Glomerular visceral epithelial cell (primary cell): ENCODE data around the gene IL1A.

Experiments
- DNase-seq: peaks from one replicate; pipeline ENCODE4 v3.0.0-alpha.2; 2016; ENCODE audit errors: extremely low spot score

Gene IL1A

GRCh38 chr2:112792419-112792818, 8.1 kb upstream of the IL1A start:
- no peak for DNase-seq

- DNase-seq = no peak
Observed at GRCh38 chr2:112791693-112792230, 7.5 kb upstream of the IL1A start.

- no peak for DNase-seq
Observed at GRCh38 chr2:112791019-112791418, 6.7 kb upstream of the IL1A start.

GRCh38 chr2:112790305-112790704, 6.0 kb upstream of the IL1A start:
- DNase-seq = no peak

- DNase-seq = no peak
Observed at GRCh38 chr2:112789186-112789585, 4.9 kb upstream of the IL1A start.

GRCh38 chr2:112788653-112789052, 4.4 kb upstream of the IL1A start:
- DNase-seq = no peak

- DNase-seq = no peak
Observed at GRCh38 chr2:112787729-112788393, 3.6 kb upstream of the IL1A start.

- DNase-seq = no peak
Observed at GRCh38 chr2:112787294-112787693, 3.0 kb upstream of the IL1A start.

GRCh38 chr2:112783187-112783714, 1.0 kb downstream of the IL1A start:
- DNase-seq = no peak

- DNase-seq = no peak
Observed at GRCh38 chr2:112782234-112782799, 2.0 kb downstream of the IL1A start.

- DNase-seq = no peak
Observed at GRCh38 chr2:112779598-112779997, 4.7 kb downstream of the IL1A start.

GRCh38 chr2:112777036-112777435, 7.3 kb downstream of the IL1A start:
- DNase-seq = no peak

- no peak for DNase-seq
Observed at GRCh38 chr2:112776113-112776512, 8.2 kb downstream of the IL1A start.

GRCh38 chr2:112774536-112775285, 9.6 kb downstream of the IL1A start:
- DNase-seq = no peak

GRCh38 chr2:112773556-112773955, 10.7 kb downstream of the IL1A start:
- DNase-seq = no peak

- DNase-seq = no peak
Observed at GRCh38 chr2:112772911-112773475, 11.3 kb downstream of the IL1A start.

GRCh38 chr2:112772322-112772721, 12.0 kb downstream of the IL1A start:
- no peak for DNase-seq

GRCh38 chr2:112768432-112768831, 15.9 kb downstream of the IL1A start:
- DNase-seq = no peak

GRCh38 chr2:112767693-112768330, 16.5 kb downstream of the IL1A start:
- DNase-seq = no peak

GRCh38 chr2:112765251-112765650, 19.0 kb downstream of the IL1A start:
- DNase-seq = peak; percentile 18
